Nephron (organoid): Measurements from ENCODE around the gene NID2.
A peak's percentile ranks its signal among the peaks of the same experiment; 100 is the strongest.

Source experiments
- H3K27ac Mint-ChIP-seq, 3 experiments: 2 replicates each; pipeline ENCODE4 v1.8.0; 2020; ENCODE audit warnings: mixed read lengths in 3 of 3, mild to moderate bottlenecking in 2 of 3, moderate library complexity in 1 of 3
- H3K27me3 Mint-ChIP-seq: 2 replicates; pipeline ENCODE4 v1.8.0; 2021; ENCODE audit warnings: low read depth, mild to moderate bottlenecking, moderate library complexity, mixed read lengths
- H3K36me3 Mint-ChIP-seq: 2 replicates; pipeline ENCODE4 v1.8.0; 2020; ENCODE audit warnings: low read depth, mixed read lengths
- H3K4me1 Mint-ChIP-seq: 2 replicates; pipeline ENCODE4 v1.8.0; 2020; ENCODE audit warnings: mixed read lengths
- H3K4me3 Mint-ChIP-seq, 3 experiments: 2 replicates each; pipeline ENCODE4 v1.8.0; 2020; ENCODE audit warnings: mild to moderate bottlenecking in 3 of 3, mixed read lengths in 3 of 3, moderate library complexity in 2 of 3
- H3K9me3 Mint-ChIP-seq: 2 replicates; pipeline ENCODE4 v1.8.0; 2020; ENCODE audit warnings: mixed read lengths
- CTCF ChIP-seq, 3 experiments: fragments of 200-600 bp; sonication (generic); IDR thresholded peaks; one replicate each; pipeline ENCODE4 v1.5.0; 2021; ENCODE audit warnings: antibody characterized with exemption in 3 of 3; ENCODE audit not compliant: unreplicated experiment in 3 of 3

The NID2 gene

GRCh38 chr14:52020866-52021717, 47.8 kb downstream of the NID2 start:
- H3K4me3 Mint-ChIP-seq = no peak overlapping the region
- H3K4me1 Mint-ChIP-seq = peaks cover 27% of the 10 kb centered on the region
- no peaks in the 10 kb centered on the region for H3K9me3 Mint-ChIP-seq
- peaks cover 79% of the 10 kb centered on the region for H3K36me3 Mint-ChIP-seq
- peaks cover 3% of the 10 kb centered on the region for H3K27me3 Mint-ChIP-seq
- peak overlapping the region; percentile 23 to 63 (median 56) for H3K27ac Mint-ChIP-seq
- no peak for TF ChIP-seq CTCF (IDR thresholded peaks at IDR 0.05; ENCODE audit: unreplicated experiment in 3 of 3)

- Mint-ChIP-seq H3K27me3 (peaks cover 3% of the 10 kb centered on the region), H3K4me1 (peaks cover 18% of the 10 kb centered on the region), H3K4me3 (no peak overlapping the region), H3K36me3 (peaks cover 75% of the 10 kb centered on the region), H3K27ac (peak overlapping the region in 2 of 3 experiments; percentile 29 to 56), H3K9me3 (no peaks in the 10 kb centered on the region)
- TF ChIP-seq CTCF (IDR thresholded peaks at IDR 0.05; ENCODE audit: unreplicated experiment in 3 of 3) = no peak
These were observed 48.6 kb downstream of the NID2 start for GRCh38 chr14:52020161-52020714.

DNA sequence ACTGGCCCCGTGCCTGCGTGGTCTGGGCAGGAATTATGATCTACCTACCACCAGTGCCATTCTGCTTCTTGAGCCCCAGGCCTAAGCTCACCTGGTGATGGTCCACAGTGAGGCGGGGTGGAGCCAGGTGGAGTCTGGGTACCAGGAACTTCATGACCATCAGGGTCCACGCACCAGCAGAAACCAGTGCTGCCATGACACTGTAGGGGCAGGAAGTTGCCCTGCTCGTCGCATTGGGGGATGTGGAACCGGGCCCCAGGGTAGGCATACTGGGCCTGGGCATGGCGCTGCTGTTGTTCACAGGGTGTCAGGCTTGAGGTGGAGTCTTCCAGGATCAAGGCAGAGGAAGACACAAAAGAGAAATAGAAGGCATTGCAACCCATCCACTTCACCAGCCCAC, 49.9 kb downstream of the NID2 start:
- H3K9me3 Mint-ChIP-seq = no peaks in the 10 kb centered on the region
- peaks cover 74% of the 10 kb centered on the region for H3K36me3 Mint-ChIP-seq
- H3K27me3 Mint-ChIP-seq = peaks cover 3% of the 10 kb centered on the region
- peaks cover 12% of the 10 kb centered on the region for H3K4me1 Mint-ChIP-seq
- no peak overlapping the region for H3K4me3 Mint-ChIP-seq
- TF ChIP-seq CTCF (IDR thresholded peaks at IDR 0.05; ENCODE audit: unreplicated experiment in 3 of 3) = no peak
- no peak overlapping the region for H3K27ac Mint-ChIP-seq

GRCh38 chr14:52018252-52018651, 50.6 kb downstream of the NID2 start:
- peaks cover 77% of the 10 kb centered on the region for H3K36me3 Mint-ChIP-seq

GRCh38 chr14:52015411-52016030, 53.3 kb downstream of the NID2 start:
- Mint-ChIP-seq H3K4me3 (no peak overlapping the region), H3K4me1 (peaks cover 1% of the 10 kb centered on the region), H3K36me3 (peaks cover 75% of the 10 kb centered on the region), H3K27ac (no peak overlapping the region), H3K27me3 (peaks cover 3% of the 10 kb centered on the region), H3K9me3 (no peaks in the 10 kb centered on the region)
- peak; percentile 22 to 41 (median 32) for TF ChIP-seq CTCF (IDR thresholded peaks at IDR 0.05; ENCODE audit: unreplicated experiment in 3 of 3)

More at GRCh38 chr14:52018252-52018651, 50.6 kb downstream of the NID2 start:
- Mint-ChIP-seq H3K27ac (no peak overlapping the region), H3K4me3 (no peak overlapping the region), H3K4me1 (peaks cover 6% of the 10 kb centered on the region), H3K9me3 (no peaks in the 10 kb centered on the region), H3K27me3 (peaks cover 3% of the 10 kb centered on the region)
- no peak for TF ChIP-seq CTCF (IDR thresholded peaks at IDR 0.05; ENCODE audit: unreplicated experiment in 3 of 3)
